CD4-positive, alpha-beta T cell treated with Interleukin-6 at 100 ng/mL for 8 hours (primary cell): ENCODE data around the gene SMIM10.
"Not testable (repeated sequence)": the region's sequence is repeated elsewhere in the genome, so short reads cannot be mapped to it uniquely, and the experiment has no call there.

ENCODE experiments used
- DNase-seq: peaks from one replicate; pipeline ENCODE4 v3.0.0-alpha.2; 2020; ENCODE audit warnings: mixed read lengths, low spot score

Gene SMIM10

DNA sequence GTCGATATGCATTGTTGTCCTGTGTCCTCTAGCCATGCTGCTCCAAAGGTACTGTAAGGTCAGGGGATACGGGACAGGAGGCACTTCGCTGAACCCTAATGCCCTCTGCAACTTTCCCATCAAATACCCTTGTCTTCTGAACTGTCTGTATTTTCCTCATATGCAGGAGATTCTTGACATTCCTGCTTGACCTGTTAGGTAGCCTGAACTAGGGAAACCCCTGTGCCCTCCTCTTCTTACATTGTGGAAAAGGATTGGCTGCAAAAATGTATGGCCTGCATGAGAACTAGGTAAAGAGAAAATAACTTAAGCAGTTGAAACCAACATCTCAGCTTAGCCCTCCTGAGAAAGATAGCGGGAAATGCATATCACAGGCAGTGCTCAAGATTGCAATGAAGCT is 20.1 kb downstream of the SMIM10 start:
- no peak for DNase-seq

DNA sequence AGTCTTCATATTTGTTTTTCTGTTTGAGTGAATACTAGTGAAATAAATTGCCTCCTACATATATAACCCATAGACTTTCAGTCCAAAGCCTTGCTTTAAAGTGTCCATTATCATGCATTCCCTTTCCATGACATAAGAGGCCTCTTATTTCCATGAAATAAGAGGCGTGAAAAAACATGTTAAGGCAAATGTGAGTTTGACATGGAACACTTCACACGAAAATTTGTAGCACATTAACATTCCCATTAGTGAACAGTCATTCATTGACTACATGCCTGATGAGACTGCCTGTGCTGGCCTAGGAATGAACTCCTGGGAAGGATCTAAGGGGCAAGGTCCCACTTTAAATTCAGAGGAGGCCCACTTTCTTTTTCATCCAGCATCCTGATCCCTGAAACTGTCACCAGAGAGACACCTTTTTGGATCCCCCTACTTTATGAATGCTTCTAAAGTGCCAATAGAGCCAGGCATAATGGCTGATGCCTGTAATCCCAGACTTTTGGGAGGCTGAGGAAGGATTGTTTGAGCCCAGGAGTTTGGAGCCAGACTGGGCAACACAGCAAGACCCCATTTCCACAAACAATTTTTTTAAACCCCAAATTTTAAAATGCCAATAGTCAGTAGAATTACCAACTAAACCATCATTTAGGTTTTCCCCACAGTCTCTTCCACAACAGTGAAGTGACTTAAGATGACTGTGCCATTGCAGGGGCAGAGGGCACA is 24.9 kb downstream of the SMIM10 start:
- no peak for DNase-seq

DNA sequence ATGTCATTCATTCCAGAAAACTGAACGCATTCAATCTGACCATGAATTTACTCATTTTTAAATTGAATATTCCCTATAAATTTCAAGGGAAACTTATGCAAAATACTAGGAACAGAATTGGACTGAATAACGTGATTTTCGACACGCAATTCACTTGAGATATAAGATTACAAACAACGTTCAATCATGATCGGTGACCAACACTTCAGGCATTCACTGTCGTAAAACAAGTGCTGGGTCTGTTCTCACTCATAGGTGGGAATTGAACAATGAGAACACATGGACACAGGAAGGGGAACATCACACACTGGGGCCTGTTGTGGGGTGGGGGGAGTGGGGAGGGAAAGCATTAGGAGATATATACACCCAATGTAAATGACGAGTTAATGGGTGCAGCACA is 29.1 kb downstream of the SMIM10 start:
- DNase-seq: not testable (repeated sequence)

DNA sequence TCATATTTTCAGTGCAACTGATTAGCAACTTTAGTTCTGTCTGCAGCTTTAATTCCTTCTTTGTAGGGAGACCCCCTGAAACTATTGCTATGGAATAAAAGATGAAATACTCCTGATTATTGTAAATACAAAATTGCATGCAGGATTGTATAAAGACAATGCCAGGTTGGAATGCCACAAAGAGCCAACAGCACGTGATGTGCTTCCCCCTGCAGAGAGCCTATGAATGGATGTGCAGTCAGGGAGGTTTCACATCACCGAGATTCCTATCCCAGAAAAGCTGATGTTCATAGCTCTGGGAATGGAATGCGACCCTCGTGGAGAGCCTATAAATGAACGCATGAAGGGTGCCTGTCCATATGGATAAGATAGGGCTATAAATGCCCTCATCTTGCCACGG is 33.0 kb downstream of the SMIM10 start:
- not testable (repeated sequence) for DNase-seq

DNA sequence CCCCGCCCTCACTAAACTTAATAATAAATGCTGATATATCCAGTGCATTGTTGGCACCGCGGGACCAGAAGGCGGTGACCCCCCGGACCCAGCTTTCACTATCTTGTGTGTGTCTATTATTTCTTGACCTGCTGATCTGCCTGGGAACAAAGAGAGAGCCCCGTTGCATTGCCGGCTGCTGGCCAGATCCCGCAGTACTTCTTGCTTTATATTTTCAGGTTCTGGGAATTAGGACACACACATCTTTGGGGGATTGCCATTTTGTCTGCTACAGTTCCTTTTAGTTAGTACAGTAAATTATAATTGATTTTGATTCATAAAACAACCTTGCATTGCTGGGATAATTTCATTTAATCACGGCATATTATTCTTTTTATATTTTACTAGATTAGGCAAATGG is 33.7 kb downstream of the SMIM10 start:
- no peak for DNase-seq

DNA sequence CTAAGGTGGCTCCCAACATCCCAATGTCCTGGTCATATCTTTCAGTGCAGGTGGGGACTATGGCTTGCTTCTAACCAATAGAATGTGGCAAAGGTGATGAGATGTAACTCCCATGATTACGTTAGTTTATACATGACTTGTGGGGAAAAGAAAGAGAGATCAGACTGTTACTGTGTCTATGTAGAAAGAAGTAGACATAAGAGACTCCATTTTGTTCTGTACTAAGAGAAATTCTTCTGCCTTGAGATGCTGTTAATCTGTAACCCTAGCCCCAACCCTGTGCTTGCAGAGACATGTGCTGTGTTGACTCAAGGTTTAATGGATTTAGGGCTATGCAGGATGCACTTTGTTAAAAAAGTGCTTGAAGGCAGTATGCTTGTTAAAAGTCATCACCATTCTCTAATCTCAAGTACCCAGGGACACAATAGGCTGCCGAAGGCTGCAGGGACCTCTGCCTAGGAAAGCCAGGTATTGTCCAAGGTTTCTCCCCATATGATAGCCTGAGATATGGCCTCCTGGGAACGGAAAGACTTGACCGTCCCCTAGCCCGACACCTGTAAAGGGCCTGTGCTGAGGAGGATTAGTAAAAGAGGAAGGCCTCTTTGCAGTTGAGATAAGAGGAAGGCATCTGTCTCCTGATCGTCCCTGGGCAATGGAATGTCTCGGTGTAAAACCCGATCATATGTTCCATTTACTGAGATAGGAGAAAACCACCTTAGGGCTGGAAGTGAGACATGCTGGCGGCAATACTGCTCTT is 39.6 kb downstream of the SMIM10 start:
- not testable (repeated sequence) for DNase-seq

DNA sequence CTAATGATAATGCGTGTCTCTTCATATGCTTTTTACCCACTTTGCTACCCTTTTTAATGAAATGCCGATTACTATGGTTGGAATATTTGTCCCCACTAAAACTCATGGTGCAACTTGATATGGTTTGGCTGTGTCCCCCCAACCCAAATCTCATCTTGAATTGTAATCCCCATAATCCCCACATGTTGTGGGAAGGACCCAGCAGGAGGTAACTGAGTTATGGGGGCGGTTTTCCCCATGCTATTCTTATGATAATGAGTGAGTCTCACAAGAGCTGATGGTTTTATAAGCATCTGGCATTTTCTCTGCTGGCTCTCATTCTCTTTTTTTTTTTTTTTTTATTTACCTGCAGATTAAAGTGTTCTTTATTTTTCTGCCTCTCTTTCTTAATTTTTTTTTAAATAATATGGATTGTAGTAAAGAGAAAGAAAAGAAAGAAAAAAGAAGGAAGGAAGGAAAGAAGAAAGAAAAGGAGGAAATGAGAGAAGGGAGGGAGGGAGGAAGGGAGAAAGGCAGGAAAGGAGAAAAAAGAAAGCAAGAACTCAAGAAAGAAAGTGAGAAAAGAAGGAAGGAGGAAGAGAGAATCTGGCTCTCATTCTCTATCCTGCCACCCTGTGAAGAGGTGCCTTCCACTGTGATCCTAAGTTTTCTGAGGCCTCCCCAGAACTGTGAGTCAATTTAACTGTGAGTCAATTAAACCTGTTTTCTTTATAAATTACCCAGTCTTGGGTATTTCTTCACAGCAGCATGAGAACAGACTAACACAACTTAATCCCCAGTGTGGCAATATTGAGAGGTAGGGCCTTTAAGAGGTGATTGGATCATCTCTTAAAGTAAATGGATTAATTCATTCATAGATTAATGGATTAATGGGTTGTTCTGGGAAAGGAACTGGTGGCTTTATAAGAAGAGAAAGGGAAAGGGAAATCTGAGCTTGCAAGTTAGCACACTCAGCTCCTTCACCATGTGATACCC is 50.6 kb downstream of the SMIM10 start:
- not testable (repeated sequence) for DNase-seq
